Mesothelial cell of epicardium (in vitro differentiated cells): ENCODE data around the gene KLK11. TPM values are rescaled to one million over a fixed set of nuclear protein-coding genes. Genes with fewer than 3 reads are reported as not detected.

Experiments used
- DNase-seq, 2 experiments: peaks; one replicate each; pipeline ENCODE4 v3.0.0; 2021; ENCODE audit warnings: low spot score in 2 of 2; ENCODE audit not compliant: unreplicated experiment in 2 of 2
- H3K27ac Mint-ChIP-seq: 2 replicates; pipeline ENCODE4 v1.8.0; 2021; ENCODE audit warnings: mixed read lengths
- H3K27me3 Mint-ChIP-seq: 2 replicates; pipeline ENCODE4 v1.8.0; 2021; ENCODE audit warnings: low read depth, mixed read lengths
- H3K36me3 Mint-ChIP-seq: 2 replicates; pipeline ENCODE4 v1.8.0; 2021; ENCODE audit warnings: mixed read lengths
- H3K4me1 Mint-ChIP-seq: 2 replicates; pipeline ENCODE4 v1.8.0; 2021; ENCODE audit warnings: mixed read lengths
- H3K4me3 Mint-ChIP-seq: 2 replicates; pipeline ENCODE4 v1.8.0; 2021; ENCODE audit warnings: mild to moderate bottlenecking, moderate library complexity, mixed read lengths
- H3K9me3 Mint-ChIP-seq: 2 replicates; pipeline ENCODE4 v1.8.0; 2021; ENCODE audit warnings: mixed read lengths
- CTCF ChIP-seq: fragments of 200-600 bp; sonication (generic); IDR thresholded peaks from one replicate; pipeline ENCODE4 v1.5.0; 2021; ENCODE audit warnings: antibody characterized with exemption; ENCODE audit not compliant: unreplicated experiment
- total RNA-seq: library from RNA; stranded (reverse); gene quantifications from 3 replicates; pipeline ENCODE4 v1.2.1, GENCODE V29; 2021

KLK11 gene
- total RNA-seq, 1 donor from 2014 or later = not detected

- H3K4me1 Mint-ChIP-seq = no peaks in the 10 kb centered on the region
- DNase-seq = no peak
- peaks cover 42% of the 10 kb centered on the region for H3K27me3 Mint-ChIP-seq
- no peak for TF ChIP-seq CTCF
- no peaks in the 10 kb centered on the region for H3K36me3 Mint-ChIP-seq
- H3K4me3 Mint-ChIP-seq = no peak overlapping the region
- H3K27ac Mint-ChIP-seq = no peak overlapping the region
- peaks cover 6% of the 10 kb centered on the region for H3K9me3 Mint-ChIP-seq
Measured at GRCh38 chr19:51059715-51060114, 33.3 kb upstream of the KLK11 start.

- DNase-seq = no peak
- Mint-ChIP-seq H3K9me3 (no peaks in the 10 kb centered on the region), H3K27ac (no peak overlapping the region), H3K36me3 (no peaks in the 10 kb centered on the region), H3K27me3 (peaks cover 53% of the 10 kb centered on the region), H3K4me1 (no peaks in the 10 kb centered on the region), H3K4me3 (no peak overlapping the region)
- no peak for TF ChIP-seq CTCF
Measured at GRCh38 chr19:51055866-51056265, 29.4 kb upstream of the KLK11 start.

GRCh38 chr19:51047031-51047335 is 20.6 kb upstream of the KLK11 start:
- Mint-ChIP-seq H3K36me3 (no peaks in the 10 kb centered on the region), H3K27ac (no peak overlapping the region), H3K9me3 (peaks cover 3% of the 10 kb centered on the region), H3K27me3 (peaks cover 25% of the 10 kb centered on the region), H3K4me3 (no peak overlapping the region), H3K4me1 (no peaks in the 10 kb centered on the region)
- TF ChIP-seq CTCF = no peak
- DNase-seq = no peak

- no peak for TF ChIP-seq CTCF
- H3K9me3 Mint-ChIP-seq = no peaks in the 10 kb centered on the region
- H3K36me3 Mint-ChIP-seq = no peaks in the 10 kb centered on the region
- no peak overlapping the region for H3K4me3 Mint-ChIP-seq
- no peak for DNase-seq
- H3K27ac Mint-ChIP-seq = no peak overlapping the region
- H3K4me1 Mint-ChIP-seq = no peaks in the 10 kb centered on the region
- peaks cover 22% of the 10 kb centered on the region for H3K27me3 Mint-ChIP-seq
Measured at GRCh38 chr19:51044327-51044726, 17.9 kb upstream of the KLK11 start.

- Mint-ChIP-seq H3K36me3 (no peaks in the 10 kb centered on the region), H3K4me3 (no peak overlapping the region), H3K27me3 (peaks cover 22% of the 10 kb centered on the region), H3K27ac (no peak overlapping the region), H3K9me3 (no peaks in the 10 kb centered on the region), H3K4me1 (no peaks in the 10 kb centered on the region)
- no peak for TF ChIP-seq CTCF
- DNase-seq = no peak
Measured at GRCh38 chr19:51043497-51043896, 17.1 kb upstream of the KLK11 start.

GRCh38 chr19:51040151-51040550 is 13.7 kb upstream of the KLK11 start:
- H3K27me3 Mint-ChIP-seq = peaks cover 14% of the 10 kb centered on the region

More at GRCh38 chr19:51040151-51040550, 13.7 kb upstream of the KLK11 start:
- Mint-ChIP-seq H3K36me3 (no peaks in the 10 kb centered on the region), H3K9me3 (no peaks in the 10 kb centered on the region), H3K4me1 (no peaks in the 10 kb centered on the region), H3K27ac (no peak overlapping the region), H3K4me3 (no peak overlapping the region)
- no peak for DNase-seq
- TF ChIP-seq CTCF = no peak
